Measurements from ENCODE around the gene PCDHB8. TPM values are rescaled to one million over a fixed set of nuclear protein-coding genes. Genes with fewer than 3 reads are reported as not detected.
"Not testable (repeated sequence)": the region's sequence is repeated elsewhere in the genome, so short reads cannot be mapped to it uniquely, and the experiment has no call there.

The PCDHB8 gene
- total RNA-seq, 6 experiments from 2014 or later: 0.12 to 0.49 (median 0.19) TPM; not detected in 2

DNA sequence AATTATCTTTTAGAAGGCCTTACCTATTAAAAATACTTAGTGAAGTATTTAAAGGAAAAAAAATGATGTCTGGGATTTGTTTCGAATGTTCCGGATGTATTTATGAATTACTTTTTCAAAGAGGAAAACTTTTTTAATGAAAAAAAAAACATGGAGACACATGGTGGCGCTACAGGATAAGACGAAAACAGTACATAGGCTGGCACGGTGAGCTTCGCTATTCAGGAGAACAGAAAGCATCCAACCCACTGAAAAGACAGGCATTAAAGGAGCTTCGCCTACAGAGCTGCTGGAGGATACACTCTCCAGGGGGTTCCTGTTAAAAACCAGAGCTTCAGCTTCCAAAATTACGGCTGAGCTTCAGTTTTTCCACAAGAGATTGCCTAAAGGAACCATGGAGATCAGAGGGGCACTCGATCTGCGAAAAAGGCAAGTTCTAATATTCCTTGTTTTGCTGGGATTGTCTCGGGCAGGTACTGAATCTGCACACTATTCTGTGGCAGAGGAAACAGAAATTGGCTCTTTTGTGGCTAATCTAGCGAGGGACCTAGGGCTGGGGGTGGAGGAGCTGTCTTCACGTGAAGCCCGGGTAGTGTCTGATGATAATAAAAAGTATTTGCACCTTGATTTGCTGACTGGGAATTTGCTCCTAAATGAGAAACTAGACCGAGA, 45.7 kb downstream of the PCDHB8 start, which contains the start of gene PCDHB14:
Gene PCDHB14, plus strand, starts transcription at position 232 of the 672 bp plus-strand sequence. Its CDS starts 163 bp downstream, at position 395.
- WGBS (ENCODE audit: insufficient coverage, low coverage, low lambda C conversion rate, missing lambda C conversion rate): 17% methylated on average over 15 of the region's 15 CpGs
- H3K4me1 ChIP-seq: no peaks in the 10 kb centered on the region
- intact Hi-C loops (cut with DNase I): no loop called here
- H3K9me3 ChIP-seq: peaks cover 0 to 14% (median 0%) of the 10 kb centered on the region in 4 donors
- no peaks in the 10 kb centered on the region for H3K36me3 ChIP-seq
- no peaks in the 10 kb centered on the region for H3K27me3 ChIP-seq
- DNase-seq (no peak), ATAC-seq (peak in 2 of 4 donors; percentile 51 to 67)
- no peak within 1 kb of the TSS for H3K27ac ChIP-seq
- no peak within 1 kb of the TSS for H3K4me3 ChIP-seq
- TF ChIP-seq POLR2A (IDR thresholded peaks at IDR 0.05): no peak
- TF ChIP-seq, protein P1, sequence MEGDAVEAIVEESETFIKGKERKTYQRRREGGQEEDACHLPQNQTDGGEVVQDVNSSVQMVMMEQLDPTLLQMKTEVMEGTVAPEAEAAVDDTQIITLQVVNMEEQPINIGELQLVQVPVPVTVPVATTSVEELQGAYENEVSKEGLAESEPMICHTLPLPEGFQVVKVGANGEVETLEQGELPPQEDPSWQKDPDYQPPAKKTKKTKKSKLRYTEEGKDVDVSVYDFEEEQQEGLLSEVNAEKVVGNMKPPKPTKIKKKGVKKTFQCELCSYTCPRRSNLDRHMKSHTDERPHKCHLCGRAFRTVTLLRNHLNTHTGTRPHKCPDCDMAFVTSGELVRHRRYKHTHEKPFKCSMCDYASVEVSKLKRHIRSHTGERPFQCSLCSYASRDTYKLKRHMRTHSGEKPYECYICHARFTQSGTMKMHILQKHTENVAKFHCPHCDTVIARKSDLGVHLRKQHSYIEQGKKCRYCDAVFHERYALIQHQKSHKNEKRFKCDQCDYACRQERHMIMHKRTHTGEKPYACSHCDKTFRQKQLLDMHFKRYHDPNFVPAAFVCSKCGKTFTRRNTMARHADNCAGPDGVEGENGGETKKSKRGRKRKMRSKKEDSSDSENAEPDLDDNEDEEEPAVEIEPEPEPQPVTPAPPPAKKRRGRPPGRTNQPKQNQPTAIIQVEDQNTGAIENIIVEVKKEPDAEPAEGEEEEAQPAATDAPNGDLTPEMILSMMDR (IDR thresholded peaks at IDR 0.05): peak in 2 of 4 donors; percentile 10 to 15

DNA sequence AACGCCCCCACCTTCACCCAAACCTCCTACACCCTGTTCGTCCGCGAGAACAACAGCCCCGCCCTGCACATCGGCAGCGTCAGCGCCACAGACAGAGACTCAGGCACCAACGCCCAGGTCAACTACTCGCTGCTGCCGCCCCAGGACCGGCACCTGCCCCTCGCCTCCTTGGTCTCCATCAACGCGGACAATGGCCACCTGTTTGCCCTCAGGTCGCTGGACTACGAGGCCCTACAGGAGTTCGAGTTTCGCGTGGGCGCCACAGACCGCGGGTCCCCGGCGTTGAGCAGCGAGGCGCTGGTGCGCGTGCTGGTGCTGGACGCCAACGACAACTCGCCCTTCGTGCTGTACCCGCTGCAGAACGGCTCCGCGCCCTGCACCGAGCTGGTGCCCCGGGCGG, 47.3 kb downstream of the PCDHB8 start:
- H3K4me3 ChIP-seq; intact Hi-C loops (cut with DNase I); ATAC-seq; H3K27me3 ChIP-seq; H3K27ac ChIP-seq; DNase-seq; H3K36me3 ChIP-seq; H3K4me1 ChIP-seq; H3K9me3 ChIP-seq: not testable (repeated sequence)
- 17% methylated on average over 13 of the region's 40 CpGs for WGBS (ENCODE audit: insufficient coverage, low coverage, low lambda C conversion rate, missing lambda C conversion rate)

DNA sequence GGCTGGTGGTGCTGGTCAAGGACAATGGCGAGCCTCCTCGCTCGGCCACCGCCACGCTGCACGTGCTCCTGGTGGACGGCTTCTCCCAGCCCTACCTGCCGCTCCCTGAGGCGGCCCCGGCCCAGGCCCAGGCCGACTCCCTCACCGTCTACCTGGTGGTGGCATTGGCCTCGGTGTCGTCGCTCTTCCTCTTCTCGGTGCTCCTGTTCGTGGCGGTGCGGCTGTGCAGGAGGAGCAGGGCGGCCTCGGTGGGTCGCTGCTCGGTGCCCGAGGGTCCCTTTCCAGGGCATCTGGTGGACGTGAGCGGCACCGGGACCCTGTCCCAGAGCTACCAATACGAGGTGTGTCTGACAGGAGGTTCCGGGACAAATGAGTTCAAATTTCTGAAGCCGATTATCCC, 47.8 kb downstream of the PCDHB8 start:
- H3K9me3 ChIP-seq; H3K27me3 ChIP-seq; DNase-seq; H3K27ac ChIP-seq; H3K4me3 ChIP-seq; H3K4me1 ChIP-seq; H3K36me3 ChIP-seq; intact Hi-C loops (cut with DNase I); ATAC-seq: not testable (repeated sequence)
- WGBS (ENCODE audit: insufficient coverage, low coverage, low lambda C conversion rate, missing lambda C conversion rate): 39% methylated on average over 5 of the region's 30 CpGs

Other genes starting within 250 kb of the PCDHB8 start
- 1 to 10 TPM in 3 of 6 experiments, under 1 TPM in 3; 0.68 to 2.2 (median 1.3) TPM for gene PCDHAC2, start 211.3 kb upstream of the PCDHB8 start, total RNA-seq
- not detected for gene PCDHB1, start 126.4 kb upstream of the PCDHB8 start, total RNA-seq
- under 1 TPM in 3 of 6 experiments, not detected in 3; 0.11 to 0.19 (median 0.14) TPM for gene PCDHB2, start 83.2 kb upstream of the PCDHB8 start, total RNA-seq
- under 1 TPM in 3 of 6 experiments, not detected in 3; 0.07 to 0.31 (median 0.30) TPM for gene PCDHB3, start 77.3 kb upstream of the PCDHB8 start, total RNA-seq
- under 1 TPM; 0.10 to 0.35 (median 0.20) TPM for gene PCDHB4, start 56.0 kb upstream of the PCDHB8 start, total RNA-seq
- gene PCDHB5, start 42.6 kb upstream of the PCDHB8 start, total RNA-seq: 1 to 10 TPM in 1 of 6 experiments, under 1 TPM in 5; 0.18 to 1.2 (median 0.45) TPM
- under 1 TPM in 4 of 6 experiments, not detected in 2; 0.06 to 0.16 (median 0.12) TPM for gene PCDHB6, start 27.7 kb upstream of the PCDHB8 start, total RNA-seq
- under 1 TPM; 0.07 to 0.31 (median 0.13) TPM for gene PCDHB7, start 5.1 kb upstream of the PCDHB8 start, total RNA-seq
- gene PCDHB16, start 4.6 kb downstream of the PCDHB8 start, total RNA-seq: under 1 TPM; 0.17 to 0.51 (median 0.34) TPM
- gene PCDHB9, start 9.4 kb downstream of the PCDHB8 start, total RNA-seq: under 1 TPM in 5 of 6 experiments, not detected in 1; 0.07 to 0.51 (median 0.21) TPM
- under 1 TPM in 5 of 6 experiments, not detected in 1; 0.09 to 0.23 (median 0.12) TPM for gene PCDHB10, start 14.6 kb downstream of the PCDHB8 start, total RNA-seq
- under 1 TPM in 5 of 6 experiments, not detected in 1; 0.06 to 0.44 (median 0.19) TPM for gene PCDHB11, start 21.8 kb downstream of the PCDHB8 start, total RNA-seq
- gene PCDHB12, start 30.9 kb downstream of the PCDHB8 start, total RNA-seq: 1 to 10 TPM in 1 of 6 experiments, under 1 TPM in 4, not detected in 1; 0.27 to 1.1 (median 0.33) TPM
- under 1 TPM; 0.25 to 1.00 (median 0.49) TPM for gene PCDHB13, start 36.1 kb downstream of the PCDHB8 start, total RNA-seq
- 1 to 10 TPM in 1 of 6 experiments, under 1 TPM in 5; 0.44 to 1.0 (median 0.86) TPM for gene PCDHB14, start 45.6 kb downstream of the PCDHB8 start, total RNA-seq
- gene PCDHB15, start 67.6 kb downstream of the PCDHB8 start, total RNA-seq: under 1 TPM; 0.37 to 0.83 (median 0.63) TPM
- gene SLC25A2, start 126.3 kb downstream of the PCDHB8 start, total RNA-seq: under 1 TPM in 1 of 6 experiments, not detected in 5; 0.31 TPM
- gene TAF7, start 143.0 kb downstream of the PCDHB8 start, total RNA-seq: 10 to 100 TPM; 17.7 to 37.9 (median 22.3) TPM
- gene PCDHGA1, start 152.7 kb downstream of the PCDHB8 start, total RNA-seq: under 1 TPM in 5 of 6 experiments, not detected in 1; 0.04 to 0.18 (median 0.12) TPM
- gene PCDHGA2, start 161.0 kb downstream of the PCDHB8 start, total RNA-seq: under 1 TPM; 0.49 to 0.88 (median 0.57) TPM
- 1 to 10 TPM in 2 of 6 experiments, under 1 TPM in 4; 0.51 to 1.8 (median 0.76) TPM for gene PCDHGA3, start 166.0 kb downstream of the PCDHB8 start, total RNA-seq
- 1 to 10 TPM in 1 of 6 experiments, under 1 TPM in 5; 0.37 to 1.2 (median 0.52) TPM for gene PCDHGB1, start 172.3 kb downstream of the PCDHB8 start, total RNA-seq
- gene PCDHGA4, start 177.2 kb downstream of the PCDHB8 start, total RNA-seq: 1 to 10 TPM in 2 of 6 experiments, under 1 TPM in 4; 0.39 to 1.8 (median 0.73) TPM
- 1 to 10 TPM in 5 of 6 experiments, under 1 TPM in 1; 0.51 to 2.8 (median 1.4) TPM for gene PCDHGB2, start 182.2 kb downstream of the PCDHB8 start, total RNA-seq
- gene PCDHGA5, start 186.4 kb downstream of the PCDHB8 start, total RNA-seq: 1 to 10 TPM in 1 of 6 experiments, under 1 TPM in 5; 0.32 to 1.2 (median 0.57) TPM
- 1 to 10 TPM in 3 of 6 experiments, under 1 TPM in 3; 0.56 to 1.8 (median 1.2) TPM for gene PCDHGB3, start 192.5 kb downstream of the PCDHB8 start, total RNA-seq
- gene PCDHGA6, start 196.1 kb downstream of the PCDHB8 start, total RNA-seq: 1 to 10 TPM in 3 of 6 experiments, under 1 TPM in 3; 0.56 to 1.3 (median 0.89) TPM
- under 1 TPM; 0.37 to 0.99 (median 0.76) TPM for gene PCDHGA7, start 205.0 kb downstream of the PCDHB8 start, total RNA-seq
- 1 to 10 TPM; 1.6 to 5.5 (median 2.4) TPM for gene PCDHGB4, start 209.9 kb downstream of the PCDHB8 start, total RNA-seq
- under 1 TPM; 0.27 to 0.88 (median 0.50) TPM for gene PCDHGA8, start 214.8 kb downstream of the PCDHB8 start, total RNA-seq
- gene PCDHGB5, start 220.2 kb downstream of the PCDHB8 start, total RNA-seq: 1 to 10 TPM; 3.0 to 6.8 (median 4.0) TPM
- 1 to 10 TPM; 1.0 to 2.5 (median 1.3) TPM for gene PCDHGA9, start 225.0 kb downstream of the PCDHB8 start, total RNA-seq
- 1 to 10 TPM; 1.9 to 5.0 (median 2.9) TPM for gene PCDHGB6, start 230.2 kb downstream of the PCDHB8 start, total RNA-seq
- 1 to 10 TPM; 1.5 to 4.6 (median 2.8) TPM for gene PCDHGA10, start 235.2 kb downstream of the PCDHB8 start, total RNA-seq
- gene PCDHGB7, start 239.9 kb downstream of the PCDHB8 start, total RNA-seq: 1 to 10 TPM; 1.2 to 3.7 (median 2.7) TPM
- gene PCDHGA11, start 243.3 kb downstream of the PCDHB8 start, total RNA-seq: 1 to 10 TPM in 3 of 6 experiments, under 1 TPM in 3; 0.81 to 1.7 (median 1.1) TPM